ENCODE results near the gene SERF2. TPM values are rescaled to one million over a fixed set of nuclear protein-coding genes. Genes with fewer than 3 reads are reported as not detected.
A peak's percentile ranks its signal among the peaks of the same experiment; 100 is the strongest.

Gene SERF2
- total RNA-seq, 3 donors from 2014 or later (not counting 1 experiment from before 2014, with no cell fraction given): 476 to 551 (median 526) TPM

DNA sequence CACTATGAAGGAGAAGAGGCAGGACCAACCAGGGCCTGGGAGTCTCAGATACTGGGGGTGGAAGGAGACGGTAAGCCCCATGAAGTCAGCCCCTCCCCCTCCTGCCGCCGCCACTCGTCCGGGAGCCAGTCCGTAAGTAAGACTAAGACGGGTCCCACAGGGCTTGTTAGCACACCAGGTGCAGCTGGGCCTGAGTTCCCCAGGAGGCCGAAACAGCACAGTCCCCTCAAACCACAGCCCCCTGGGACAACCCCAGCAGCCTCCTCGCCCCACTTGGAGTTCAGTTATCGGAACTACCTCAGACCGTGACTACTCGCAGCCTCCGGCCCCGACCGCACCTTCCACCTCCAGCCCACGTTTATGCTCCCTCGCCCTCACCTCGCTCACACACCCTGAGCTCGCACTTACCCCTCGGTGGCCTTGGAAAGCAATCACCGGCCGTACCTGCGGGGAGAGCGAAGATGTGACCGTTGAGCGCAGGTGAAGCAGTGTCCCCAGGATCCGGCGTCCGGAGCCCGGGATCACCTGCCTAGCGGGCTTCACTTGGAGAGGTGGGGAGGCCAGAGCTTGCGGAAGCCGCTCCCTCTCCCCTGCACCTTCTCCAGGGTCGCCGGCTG is 15.9 kb upstream of the SERF2 start:
- Mint-ChIP-seq H3K27me3 (ENCODE audit: low read depth in 2 of 2) (no peaks in the 10 kb centered on the region), H3K27ac (peak overlapping the region; percentile 85 to 92), H3K4me1 (peaks cover 12 to 22% of the 10 kb centered on the region in 2 donors), H3K4me3 (peak overlapping the region; percentile 94), H3K36me3 (peaks cover 10% of the 10 kb centered on the region), H3K9me3 (no peaks in the 10 kb centered on the region)
- WGBS (ENCODE audit: insufficient coverage): 54% methylated on average over 35 of the region's 35 CpGs
- intact Hi-C loops (cut with micrococcal nuclease): no loop called here
- Histone ChIP-seq H3K36me3 (ENCODE audit: control insufficient read depth, insufficient read depth, low read length) (peaks cover 22% of the 10 kb centered on the region), H3K4me1 (ENCODE audit: control insufficient read depth, insufficient read depth, low read length) (peaks cover 22% of the 10 kb centered on the region), H3K4me3 (ENCODE audit: low read length) (peak overlapping the region; percentile 48), H3K9me3 (ENCODE audit: control insufficient read depth, insufficient read depth, low read length) (no peaks in the 10 kb centered on the region), H3K27me3 (ENCODE audit: control insufficient read depth, insufficient read depth, low read length) (no peaks in the 10 kb centered on the region), H3K27ac (ENCODE audit: low read length) (peak overlapping the region; percentile 28)
- DNase-seq (peak in 1 of 2 donors; percentile 42), ATAC-seq (no peak)
- TF ChIP-seq, protein P1, sequence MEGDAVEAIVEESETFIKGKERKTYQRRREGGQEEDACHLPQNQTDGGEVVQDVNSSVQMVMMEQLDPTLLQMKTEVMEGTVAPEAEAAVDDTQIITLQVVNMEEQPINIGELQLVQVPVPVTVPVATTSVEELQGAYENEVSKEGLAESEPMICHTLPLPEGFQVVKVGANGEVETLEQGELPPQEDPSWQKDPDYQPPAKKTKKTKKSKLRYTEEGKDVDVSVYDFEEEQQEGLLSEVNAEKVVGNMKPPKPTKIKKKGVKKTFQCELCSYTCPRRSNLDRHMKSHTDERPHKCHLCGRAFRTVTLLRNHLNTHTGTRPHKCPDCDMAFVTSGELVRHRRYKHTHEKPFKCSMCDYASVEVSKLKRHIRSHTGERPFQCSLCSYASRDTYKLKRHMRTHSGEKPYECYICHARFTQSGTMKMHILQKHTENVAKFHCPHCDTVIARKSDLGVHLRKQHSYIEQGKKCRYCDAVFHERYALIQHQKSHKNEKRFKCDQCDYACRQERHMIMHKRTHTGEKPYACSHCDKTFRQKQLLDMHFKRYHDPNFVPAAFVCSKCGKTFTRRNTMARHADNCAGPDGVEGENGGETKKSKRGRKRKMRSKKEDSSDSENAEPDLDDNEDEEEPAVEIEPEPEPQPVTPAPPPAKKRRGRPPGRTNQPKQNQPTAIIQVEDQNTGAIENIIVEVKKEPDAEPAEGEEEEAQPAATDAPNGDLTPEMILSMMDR (IDR thresholded peaks at IDR 0.05): no peak

DNA sequence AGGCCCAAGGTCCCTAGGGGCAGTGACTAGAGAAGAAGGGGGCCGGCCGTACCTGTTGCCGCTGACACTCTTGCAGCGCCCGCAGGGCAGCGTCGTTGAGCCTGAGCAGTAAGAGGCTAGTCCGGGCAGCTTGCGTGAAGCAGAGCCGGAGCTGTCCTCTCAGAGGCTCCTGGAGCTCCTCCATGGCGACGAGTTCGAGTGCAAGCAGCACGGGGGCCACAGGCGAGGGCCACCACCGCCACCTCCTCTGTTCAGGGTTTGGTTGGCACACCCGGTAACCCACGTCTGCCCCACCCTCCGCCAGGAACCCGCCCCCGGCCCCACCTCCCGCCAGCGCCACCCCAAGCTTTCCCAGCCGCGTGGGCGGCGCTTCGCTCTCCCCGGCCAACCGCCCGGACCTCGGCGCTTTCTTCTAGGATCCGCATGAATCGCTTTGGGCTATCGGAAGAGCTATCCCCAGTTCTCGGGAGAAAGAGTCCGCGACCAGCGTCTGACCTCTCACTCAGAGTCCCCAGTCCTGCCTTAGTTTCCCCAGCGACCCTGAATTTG is 15.3 kb upstream of the SERF2 start, which contains the start of gene ELL3:
ELL3 (minus strand) TSS at position 249 of the 549 bp plus-strand sequence; CDS start at position 184, 65 bp downstream.
- peaks cover 17% of the 10 kb centered on the region for H3K36me3 ChIP-seq (ENCODE audit: control insufficient read depth, insufficient read depth, low read length)
- Mint-ChIP-seq H3K27ac (peak within 1 kb of the TSS; percentile 85 to 92), H3K27me3 (ENCODE audit: low read depth in 2 of 2) (no peaks in the 10 kb centered on the region), H3K9me3 (no peaks in the 10 kb centered on the region), H3K36me3 (peaks cover 6% of the 10 kb centered on the region), H3K4me1 (peaks cover 12 to 22% of the 10 kb centered on the region in 2 donors), H3K4me3 (peak within 1 kb of the TSS; percentile 94)
- H3K4me1 ChIP-seq (ENCODE audit: control insufficient read depth, insufficient read depth, low read length): peaks cover 22% of the 10 kb centered on the region
- H3K9me3 ChIP-seq (ENCODE audit: control insufficient read depth, insufficient read depth, low read length): no peaks in the 10 kb centered on the region
- H3K4me3 ChIP-seq (ENCODE audit: low read length): peak within 1 kb of the TSS; percentile 48
- no peaks in the 10 kb centered on the region for H3K27me3 ChIP-seq (ENCODE audit: control insufficient read depth, insufficient read depth, low read length)
- TF ChIP-seq, protein P1 (IDR thresholded peaks at IDR 0.05): no peak
- DNase-seq (peak in 1 of 2 donors; percentile 89), ATAC-seq (peak; percentile 68 to 82 (median 70))
- peak within 1 kb of the TSS; percentile 28 for H3K27ac ChIP-seq (ENCODE audit: low read length)
- WGBS (ENCODE audit: insufficient coverage): 2% methylated on average over 41 of the region's 41 CpGs
- intact Hi-C loops (cut with micrococcal nuclease): loop anchor here (1.0 kb wide), 1 partner anchor 16 kb away; the partner anchor contains the start of gene SERF2

DNA sequence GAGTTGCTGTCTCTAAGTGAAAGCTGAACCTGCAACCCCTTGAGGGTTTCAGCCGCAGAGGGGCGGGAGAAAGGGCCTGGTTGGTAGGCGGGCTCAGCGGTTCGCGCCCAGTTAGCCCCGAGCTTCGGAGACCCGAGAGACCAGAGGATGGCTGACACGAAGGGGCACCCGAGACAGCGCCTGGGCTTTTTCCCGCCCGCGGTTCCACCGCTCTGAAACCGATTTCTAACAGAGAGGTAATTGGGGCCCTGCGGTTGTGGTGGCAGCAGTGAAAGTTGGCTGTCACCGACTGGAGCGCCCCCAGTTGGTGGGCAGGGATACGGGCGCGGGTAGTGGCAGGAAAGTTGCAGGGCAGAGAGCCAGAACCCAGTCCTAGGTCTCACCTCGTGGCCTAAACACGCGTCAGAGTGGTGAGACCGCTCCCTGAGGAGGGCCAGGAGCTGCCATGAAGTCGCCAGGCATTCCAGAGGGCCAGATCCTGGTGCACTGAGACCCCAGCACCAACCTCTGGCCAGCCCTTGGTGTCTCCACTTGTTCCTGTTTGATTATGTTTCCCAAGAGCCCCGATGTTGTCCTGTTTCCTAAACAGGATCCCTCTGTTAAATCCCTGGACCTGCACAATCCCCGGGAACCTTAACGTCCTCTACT is 14.7 kb upstream of the SERF2 start:
- intact Hi-C loops (cut with micrococcal nuclease): loop anchor here (1.0 kb wide), 1 partner anchor 15 kb away; the partner anchor contains the start of gene SERF2
- peak overlapping the region; percentile 94 for H3K4me3 Mint-ChIP-seq
- H3K4me3 ChIP-seq (ENCODE audit: low read length): peak overlapping the region; percentile 48

More for the DNA sequence above, 14.7 kb upstream of the SERF2 start:
- Histone ChIP-seq H3K4me1 (ENCODE audit: control insufficient read depth, insufficient read depth, low read length) (peaks cover 22% of the 10 kb centered on the region), H3K36me3 (ENCODE audit: control insufficient read depth, insufficient read depth, low read length) (peaks cover 11% of the 10 kb centered on the region), H3K9me3 (ENCODE audit: control insufficient read depth, insufficient read depth, low read length) (no peaks in the 10 kb centered on the region), H3K27me3 (ENCODE audit: control insufficient read depth, insufficient read depth, low read length) (no peaks in the 10 kb centered on the region), H3K27ac (ENCODE audit: low read length) (peak overlapping the region; percentile 28)
- Mint-ChIP-seq H3K4me1 (peaks cover 12 to 22% of the 10 kb centered on the region in 2 donors), H3K36me3 (peaks cover under 1% of the 10 kb centered on the region), H3K27ac (peak overlapping the region; percentile 85 to 92), H3K27me3 (ENCODE audit: low read depth in 2 of 2) (no peaks in the 10 kb centered on the region), H3K9me3 (no peaks in the 10 kb centered on the region)
- peak; percentile 77 to 85 (median 82) for ATAC-seq
- WGBS (ENCODE audit: insufficient coverage): 2% methylated on average over 31 of the region's 31 CpGs
- TF ChIP-seq, protein P1 (IDR thresholded peaks at IDR 0.05): peak; percentile 66
- DNase-seq: peak; percentile 83 to 93
